ENCODE results near the gene TIMP2. TPM values are rescaled to one million over a fixed set of nuclear protein-coding genes. Genes with fewer than 3 reads are reported as not detected.

The TIMP2 gene
- total RNA-seq, 1 experiment from 2014 or later = 64.8 TPM

DNA sequence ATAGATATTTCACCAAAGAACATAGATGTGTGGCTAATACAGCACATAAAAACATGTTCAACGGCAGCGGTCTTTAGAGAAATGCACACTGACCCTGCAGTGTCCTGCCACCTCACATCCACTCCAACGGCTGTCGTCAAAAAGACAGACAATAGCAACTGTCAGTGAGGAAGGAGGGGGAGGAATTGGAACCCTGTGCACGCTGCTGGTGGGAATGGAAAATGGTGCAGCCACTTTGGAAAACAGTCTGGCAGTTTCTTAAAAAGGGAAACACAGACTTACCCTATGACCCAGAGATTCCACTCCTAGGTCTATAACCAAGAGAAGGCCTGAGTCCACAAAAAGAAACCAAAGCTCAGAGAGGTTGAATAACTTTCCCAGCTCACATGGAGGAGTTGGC, 29.9 kb downstream of the TIMP2 start:
- RAD21 ChIA-PET (ENCODE audit: low non-redundant PET in 1 of 2, low total read pairs in 2 of 2, uncharacterized antibody in 2 of 2, unreplicated experiment in 2 of 2) = no interaction called here
- Histone ChIP-seq H3K79me2 (ENCODE audit: insufficient read depth, low read length) (peaks cover 6% of the 10 kb centered on the region; the same call in 1 of the 2 replicates), H3K27ac (ENCODE audit: low read depth, low read length) (no peak overlapping the region), H3K4me3 (replicated peaks in 1 of 2; ENCODE audit: low read depth in 1 of 2, low read length in 2 of 2) (no peak overlapping the region), H3K4me1 (ENCODE audit: control insufficient read depth in 1 of 2, insufficient read depth in 2 of 2, low read length in 2 of 2) (peaks cover 0 to 11% of the 10 kb centered on the region in 2 experiments; a peak in 2 of 4 replicates), H3K27me3 (ENCODE audit: insufficient read depth, low read length) (no peaks in the 10 kb centered on the region), H3K9me3 (ENCODE audit: control insufficient read depth in 1 of 2, insufficient read depth in 1 of 2, low read depth in 1 of 2, low read length in 2 of 2) (no peaks in the 10 kb centered on the region), H4K20me1 (ENCODE audit: insufficient read depth) (no peaks in the 10 kb centered on the region), H3K4me2 (ENCODE audit: low read length) (no peak overlapping the region), H3K9me2 (ENCODE audit: insufficient read depth) (no peaks in the 10 kb centered on the region), H3K9ac (ENCODE audit: low read length) (no peak overlapping the region), H2AFZ (ENCODE audit: low read depth, low read length, poor library complexity, severe bottlenecking) (no peak overlapping the region), H3K36me3 (ENCODE audit: control insufficient read depth in 1 of 2, insufficient read depth in 2 of 2, low read length in 2 of 2) (no peaks in the 10 kb centered on the region)
- ATAC-seq (no peak), DNase-seq (ENCODE audit: low read depth, low spot score) (no peak)
- CTCF ChIA-PET = no interaction called here
- BruUV-seq (replicated peaks) = no TSS peak
- TF ChIP-seq EZH2 (IDR thresholded peaks at IDR 0.05) = no peak
- TF ChIP-seq, protein P1, sequence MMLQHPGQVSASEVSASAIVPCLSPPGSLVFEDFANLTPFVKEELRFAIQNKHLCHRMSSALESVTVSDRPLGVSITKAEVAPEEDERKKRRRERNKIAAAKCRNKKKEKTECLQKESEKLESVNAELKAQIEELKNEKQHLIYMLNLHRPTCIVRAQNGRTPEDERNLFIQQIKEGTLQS (IDR thresholded peaks at IDR 0.05) = no peak
- TF ChIP-seq SRF (IDR thresholded peaks at IDR 0.05; ENCODE audit: low read depth) = no peak
- no peak for TF ChIP-seq POLR2A (IDR thresholded peaks at IDR 0.05; ENCODE audit: borderline replicate concordance, extremely low read depth, insufficient read depth, insufficient read length)
- TF ChIP-seq, protein P2, sequence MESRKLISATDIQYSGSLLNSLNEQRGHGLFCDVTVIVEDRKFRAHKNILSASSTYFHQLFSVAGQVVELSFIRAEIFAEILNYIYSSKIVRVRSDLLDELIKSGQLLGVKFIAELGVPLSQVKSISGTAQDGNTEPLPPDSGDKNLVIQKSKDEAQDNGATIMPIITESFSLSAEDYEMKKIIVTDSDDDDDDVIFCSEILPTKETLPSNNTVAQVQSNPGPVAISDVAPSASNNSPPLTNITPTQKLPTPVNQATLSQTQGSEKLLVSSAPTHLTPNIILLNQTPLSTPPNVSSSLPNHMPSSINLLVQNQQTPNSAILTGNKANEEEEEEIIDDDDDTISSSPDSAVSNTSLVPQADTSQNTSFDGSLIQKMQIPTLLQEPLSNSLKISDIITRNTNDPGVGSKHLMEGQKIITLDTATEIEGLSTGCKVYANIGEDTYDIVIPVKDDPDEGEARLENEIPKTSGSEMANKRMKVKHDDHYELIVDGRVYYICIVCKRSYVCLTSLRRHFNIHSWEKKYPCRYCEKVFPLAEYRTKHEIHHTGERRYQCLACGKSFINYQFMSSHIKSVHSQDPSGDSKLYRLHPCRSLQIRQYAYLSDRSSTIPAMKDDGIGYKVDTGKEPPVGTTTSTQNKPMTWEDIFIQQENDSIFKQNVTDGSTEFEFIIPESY (IDR thresholded peaks at IDR 0.05; ENCODE audit: extremely low read depth, insufficient replicate concordance, low read length) = no peak
- TF ChIP-seq ELF1 (IDR thresholded peaks at IDR 0.05; ENCODE audit: borderline replicate concordance, low read depth) = no peak
- TF ChIP-seq, protein P3, sequence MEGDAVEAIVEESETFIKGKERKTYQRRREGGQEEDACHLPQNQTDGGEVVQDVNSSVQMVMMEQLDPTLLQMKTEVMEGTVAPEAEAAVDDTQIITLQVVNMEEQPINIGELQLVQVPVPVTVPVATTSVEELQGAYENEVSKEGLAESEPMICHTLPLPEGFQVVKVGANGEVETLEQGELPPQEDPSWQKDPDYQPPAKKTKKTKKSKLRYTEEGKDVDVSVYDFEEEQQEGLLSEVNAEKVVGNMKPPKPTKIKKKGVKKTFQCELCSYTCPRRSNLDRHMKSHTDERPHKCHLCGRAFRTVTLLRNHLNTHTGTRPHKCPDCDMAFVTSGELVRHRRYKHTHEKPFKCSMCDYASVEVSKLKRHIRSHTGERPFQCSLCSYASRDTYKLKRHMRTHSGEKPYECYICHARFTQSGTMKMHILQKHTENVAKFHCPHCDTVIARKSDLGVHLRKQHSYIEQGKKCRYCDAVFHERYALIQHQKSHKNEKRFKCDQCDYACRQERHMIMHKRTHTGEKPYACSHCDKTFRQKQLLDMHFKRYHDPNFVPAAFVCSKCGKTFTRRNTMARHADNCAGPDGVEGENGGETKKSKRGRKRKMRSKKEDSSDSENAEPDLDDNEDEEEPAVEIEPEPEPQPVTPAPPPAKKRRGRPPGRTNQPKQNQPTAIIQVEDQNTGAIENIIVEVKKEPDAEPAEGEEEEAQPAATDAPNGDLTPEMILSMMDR (IDR thresholded peaks at IDR 0.05 in 2 of 3, conservative IDR thresholded peaks at IDR 0.05 in 1 of 3; ENCODE audit: borderline replicate concordance in 1 of 3, insufficient read depth in 1 of 3, low read depth in 2 of 3, low read length in 2 of 3) = no peak
- TF ChIP-seq RAD21 (IDR thresholded peaks at IDR 0.05; ENCODE audit: low read depth) = no peak
- TF ChIP-seq JUND (IDR thresholded peaks at IDR 0.05) = no peak
- POLR2A ChIA-PET = no interaction called here
- intact Hi-C loops (cut with micrococcal nuclease) = no loop called here

All from HCT116 (cell line).